Karpas-422 (cell line): ENCODE results near the gene AMER1. TPM values are rescaled to one million over a fixed set of nuclear protein-coding genes. Genes with fewer than 3 reads are reported as not detected.

Experiments used
- DNase-seq: peaks from one replicate; pipeline ENCODE4 v3.0.0-alpha.2; 2015
- H2AFZ ChIP-seq: fragments of 200-600 bp; sonication (generic); 2 replicates; pipeline ENCODE4 v1.6.1; 2014; ENCODE audit warnings: antibody characterized with exemption, low read length, mixed read lengths
- H3K27ac ChIP-seq: fragments of 200-600 bp; sonication (generic); 2 replicates; pipeline ENCODE4 v1.5.1; 2014; ENCODE audit warnings: mild to moderate bottlenecking, low read length, moderate library complexity
- H3K27me3 ChIP-seq: fragments of 200-600 bp; sonication (generic); 2 replicates; pipeline ENCODE4 v1.6.1; 2014; ENCODE audit warnings: low read length, mixed read lengths
- H3K36me3 ChIP-seq: fragments of 200-600 bp; sonication (generic); 2 replicates; pipeline ENCODE4 v1.6.1; 2014; ENCODE audit warnings: low read length, mixed read lengths; ENCODE audit not compliant: insufficient read depth
- H3K4me1 ChIP-seq: fragments of 200-600 bp; sonication (generic); 2 replicates; pipeline ENCODE4 v1.6.1; 2014; ENCODE audit warnings: mild to moderate bottlenecking, low read length, mixed read lengths
- H3K4me2 ChIP-seq: fragments of 200-600 bp; sonication (generic); 2 replicates; pipeline ENCODE4 v1.6.1; 2014; ENCODE audit warnings: low read length, low read depth, mild to moderate bottlenecking; ENCODE audit not compliant: poor library complexity, severe bottlenecking
- H3K4me3 ChIP-seq: fragments of 200-600 bp; sonication (generic); 2 replicates; pipeline ENCODE4 v1.5.1; 2014; ENCODE audit warnings: mild to moderate bottlenecking, antibody characterized with exemption, low read length, mixed read lengths
- H3K79me2 ChIP-seq: fragments of 200-600 bp; sonication (generic); 2 replicates; pipeline ENCODE4 v1.6.1; 2014; ENCODE audit warnings: mild to moderate bottlenecking, low read length, mixed read lengths
- H3K9ac ChIP-seq: fragments of 200-600 bp; sonication (generic); 2 replicates; pipeline ENCODE4 v1.6.0; 2014; ENCODE audit warnings: low read length
- H3K9me2 ChIP-seq: fragments of 200-600 bp; sonication (generic), shearing (Covaris generic); replicated peaks from 2 replicates; pipeline ENCODE4 v1.6.0; 2014; ENCODE audit warnings: mild to moderate bottlenecking, low read length, moderate library complexity; ENCODE audit not compliant: insufficient read depth
- H3K9me3 ChIP-seq: fragments of 300-700, 200-600 bp; sonication (generic); 2 replicates; pipeline ENCODE4 v1.6.1; 2014; ENCODE audit warnings: low read length, mixed read lengths
- H4K20me1 ChIP-seq: fragments of 200-600 bp; sonication (generic); 2 replicates; pipeline ENCODE4 v1.6.1; 2014; ENCODE audit warnings: mild to moderate bottlenecking, antibody characterized with exemption, low read length, low read depth; ENCODE audit not compliant: insufficient read depth
- total RNA-seq: library from RNA; depleted of rRNA; stranded (reverse); fragments of >200 nt; shearing (Covaris generic); gene quantifications from 2 replicates; pipeline ENCODE4 v1.2.3, GENCODE V29; 2014; ENCODE audit warnings: low replicate concordance

Gene AMER1
- total RNA-seq, 1 experiment from 2014 or later: 3.1 TPM

GRCh38 chrX:64204701-64205440, 637 bp downstream of the AMER1 start:
- H3K27ac ChIP-seq: no peak overlapping the region
- H3K36me3 ChIP-seq: no peaks in the 10 kb centered on the region
- no peaks in the 10 kb centered on the region for H3K9me2 ChIP-seq
- peak overlapping the region; percentile 78; the same call in 1 of the 2 replicates for H2AFZ ChIP-seq
- no peaks in the 10 kb centered on the region for H4K20me1 ChIP-seq
- H3K4me1 ChIP-seq: peaks cover 27% of the 10 kb centered on the region
- peak; percentile 50 for DNase-seq
- no peaks in the 10 kb centered on the region for H3K27me3 ChIP-seq
- peaks cover 48% of the 10 kb centered on the region for H3K79me2 ChIP-seq
- H3K4me2 ChIP-seq: peak overlapping the region; percentile 76
- H3K4me3 ChIP-seq: peak overlapping the region; percentile 76
- no peaks in the 10 kb centered on the region for H3K9me3 ChIP-seq
- peak overlapping the region; percentile 80 for H3K9ac ChIP-seq

DNA sequence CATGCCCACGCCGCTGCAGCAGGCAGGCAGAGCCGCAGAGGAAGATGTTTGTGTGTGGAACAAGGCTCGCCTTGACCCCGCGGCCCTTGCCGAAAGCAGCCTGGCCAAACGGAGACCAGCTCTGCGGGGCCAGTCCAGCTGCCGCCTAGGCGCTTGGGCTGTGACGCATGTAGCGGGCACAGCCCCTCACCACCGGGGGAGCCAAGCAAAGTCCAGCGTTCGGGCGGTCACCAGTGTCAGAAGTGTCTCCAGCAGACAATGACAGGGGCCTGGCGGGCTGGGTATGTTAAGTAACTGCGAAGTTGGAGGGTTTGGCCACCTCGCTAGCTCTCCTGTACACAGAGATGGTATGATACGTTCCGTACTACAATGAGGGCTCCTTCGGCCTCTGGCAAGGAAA, 1.3 kb downstream of the AMER1 start:
- no peak overlapping the region for H3K27ac ChIP-seq
- no peaks in the 10 kb centered on the region for H3K9me3 ChIP-seq
- H3K9ac ChIP-seq: peak overlapping the region; percentile 80
- H3K9me2 ChIP-seq: no peaks in the 10 kb centered on the region
- H3K4me3 ChIP-seq: peak overlapping the region; percentile 76
- H4K20me1 ChIP-seq: no peaks in the 10 kb centered on the region
- no peaks in the 10 kb centered on the region for H3K36me3 ChIP-seq
- no peak overlapping the region for H2AFZ ChIP-seq
- H3K4me2 ChIP-seq: peak overlapping the region; percentile 76
- peaks cover 31% of the 10 kb centered on the region for H3K4me1 ChIP-seq
- H3K79me2 ChIP-seq: peaks cover 55% of the 10 kb centered on the region
- DNase-seq: no peak
- H3K27me3 ChIP-seq: no peaks in the 10 kb centered on the region

GRCh38 chrX:64202808-64203325, 2.6 kb downstream of the AMER1 start:
- peaks cover 66% of the 10 kb centered on the region for H3K79me2 ChIP-seq
- no peaks in the 10 kb centered on the region for H3K9me2 ChIP-seq
- H3K27me3 ChIP-seq: no peaks in the 10 kb centered on the region
- H3K4me3 ChIP-seq: no peak overlapping the region
- no peaks in the 10 kb centered on the region for H3K9me3 ChIP-seq
- H3K4me1 ChIP-seq: peaks cover 42% of the 10 kb centered on the region
- H4K20me1 ChIP-seq: no peaks in the 10 kb centered on the region
- no peak overlapping the region for H2AFZ ChIP-seq
- DNase-seq: no peak
- H3K36me3 ChIP-seq: no peaks in the 10 kb centered on the region
- no peak overlapping the region for H3K9ac ChIP-seq
- no peak overlapping the region for H3K4me2 ChIP-seq
- no peak overlapping the region for H3K27ac ChIP-seq

GRCh38 chrX:64198036-64198435, 7.5 kb downstream of the AMER1 start:
- Histone ChIP-seq H3K4me3 (no peak overlapping the region), H3K9me2 (no peaks in the 10 kb centered on the region), H3K4me2 (no peak overlapping the region), H3K9me3 (no peaks in the 10 kb centered on the region), H3K4me1 (peaks cover 21% of the 10 kb centered on the region), H2AFZ (no peak overlapping the region), H3K9ac (no peak overlapping the region), H4K20me1 (no peaks in the 10 kb centered on the region), H3K27me3 (no peaks in the 10 kb centered on the region), H3K27ac (no peak overlapping the region), H3K79me2 (peaks cover 68% of the 10 kb centered on the region), H3K36me3 (no peaks in the 10 kb centered on the region)
- no peak for DNase-seq

- Histone ChIP-seq H3K27ac (no peak overlapping the region), H3K4me3 (no peak overlapping the region), H3K9ac (no peak overlapping the region), H3K4me1 (peaks cover 21% of the 10 kb centered on the region), H3K9me2 (no peaks in the 10 kb centered on the region), H3K4me2 (no peak overlapping the region), H3K27me3 (no peaks in the 10 kb centered on the region), H3K36me3 (no peaks in the 10 kb centered on the region), H2AFZ (no peak overlapping the region), H3K9me3 (no peaks in the 10 kb centered on the region), H4K20me1 (no peaks in the 10 kb centered on the region), H3K79me2 (peaks cover 54% of the 10 kb centered on the region)
- no peak for DNase-seq
Observed at GRCh38 chrX:64196606-64197005, 8.9 kb downstream of the AMER1 start.

DNA sequence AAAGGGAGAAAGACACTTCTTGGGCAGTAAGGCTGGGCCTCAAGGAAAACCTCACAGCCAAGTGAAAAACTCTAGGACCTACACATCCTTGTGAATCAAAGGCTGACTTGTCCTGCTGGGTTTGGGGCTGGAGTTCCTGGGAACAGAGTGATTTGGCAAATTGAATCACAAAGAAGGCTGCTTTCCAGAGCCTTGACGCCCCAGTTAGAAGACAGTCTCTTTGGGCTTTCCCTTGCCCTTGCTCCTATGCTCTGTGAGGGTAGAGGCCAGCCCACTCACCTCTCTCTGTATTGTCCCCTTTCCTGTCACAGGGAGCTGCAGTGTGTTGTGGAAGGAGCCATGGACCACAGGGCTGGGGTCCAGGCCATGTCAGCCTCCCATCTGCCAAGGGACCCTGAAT, 9.6 kb downstream of the AMER1 start:
- no peaks in the 10 kb centered on the region for H3K9me2 ChIP-seq
- no peaks in the 10 kb centered on the region for H3K36me3 ChIP-seq
- H3K4me3 ChIP-seq: no peak overlapping the region
- H4K20me1 ChIP-seq: no peaks in the 10 kb centered on the region
- no peak overlapping the region for H2AFZ ChIP-seq
- H3K4me2 ChIP-seq: no peak overlapping the region
- H3K79me2 ChIP-seq: peaks cover 47% of the 10 kb centered on the region
- H3K9ac ChIP-seq: no peak overlapping the region
- H3K4me1 ChIP-seq: peaks cover 21% of the 10 kb centered on the region
- DNase-seq: no peak
- no peaks in the 10 kb centered on the region for H3K9me3 ChIP-seq
- H3K27ac ChIP-seq: no peak overlapping the region
- H3K27me3 ChIP-seq: no peaks in the 10 kb centered on the region

- peaks cover 17% of the 10 kb centered on the region for H3K79me2 ChIP-seq
- no peak overlapping the region for H3K9ac ChIP-seq
- no peak overlapping the region for H3K27ac ChIP-seq
- no peaks in the 10 kb centered on the region for H3K27me3 ChIP-seq
- no peak overlapping the region for H3K4me2 ChIP-seq
- no peak overlapping the region for H2AFZ ChIP-seq
- peaks cover 7% of the 10 kb centered on the region for H3K4me1 ChIP-seq
- H3K9me3 ChIP-seq: no peaks in the 10 kb centered on the region; the same call in 1 of the 2 replicates
- no peaks in the 10 kb centered on the region for H3K9me2 ChIP-seq
- no peak for DNase-seq
- H4K20me1 ChIP-seq: no peaks in the 10 kb centered on the region
- no peaks in the 10 kb centered on the region for H3K36me3 ChIP-seq
- no peak overlapping the region for H3K4me3 ChIP-seq
Observed at GRCh38 chrX:64192673-64193072, 12.8 kb downstream of the AMER1 start.

- Histone ChIP-seq H3K4me1 (peaks cover 7% of the 10 kb centered on the region), H3K4me2 (no peak overlapping the region), H3K9ac (no peak overlapping the region), H2AFZ (no peak overlapping the region), H3K4me3 (no peak overlapping the region), H3K9me2 (no peaks in the 10 kb centered on the region), H3K36me3 (no peaks in the 10 kb centered on the region), H3K79me2 (peaks cover 12% of the 10 kb centered on the region), H3K9me3 (no peaks in the 10 kb centered on the region; the same call in 1 of the 2 replicates), H3K27ac (no peak overlapping the region), H3K27me3 (no peaks in the 10 kb centered on the region), H4K20me1 (no peaks in the 10 kb centered on the region)
- no peak for DNase-seq
Observed at GRCh38 chrX:64192040-64192439, 13.5 kb downstream of the AMER1 start.
